Ectodermal cell (in vitro differentiated cells): Measurements from ENCODE around the gene SPSB2.
"Not testable (repeated sequence)": the region's sequence is repeated elsewhere in the genome, so short reads cannot be mapped to it uniquely, and the experiment has no call there.

Source experiments
- H3K27ac ChIP-seq: 2 replicates; pipeline ENCODE4 v1.7.0; 2013; ENCODE audit warnings: mild to moderate bottlenecking, low read depth, low read length; ENCODE audit not compliant: insufficient read depth, poor library complexity, severe bottlenecking
- H3K27me3 ChIP-seq: 2 replicates; pipeline ENCODE4 v1.7.0; 2013; ENCODE audit warnings: mild to moderate bottlenecking, low read length; ENCODE audit not compliant: insufficient read depth, control insufficient read depth, poor library complexity, severe bottlenecking
- H3K36me3 ChIP-seq: one replicate; pipeline ENCODE4 v1.7.0; 2013; ENCODE audit warnings: low read length; ENCODE audit not compliant: control insufficient read depth, insufficient read depth
- H3K4me1 ChIP-seq: one replicate; pipeline ENCODE4 v1.7.0; 2013; ENCODE audit warnings: low read length; ENCODE audit not compliant: control insufficient read depth, insufficient read depth
- H3K4me3 ChIP-seq: 2 replicates; pipeline ENCODE4 v1.7.0; 2013; ENCODE audit warnings: low read depth, low read length, control low read depth; ENCODE audit not compliant: insufficient read depth
- H3K9me3 ChIP-seq: 2 replicates; pipeline ENCODE4 v1.7.0; 2013; ENCODE audit warnings: mild to moderate bottlenecking, low read length, moderate library complexity; ENCODE audit not compliant: control insufficient read depth
- WGBS, 2 experiments: methylation state at CpG; one replicate each; pipeline ENCODE4 v1.1.7; 2013; ENCODE audit warnings: missing lambda C conversion rate in 2 of 2; 5-methylcytosine and 5-hydroxymethylcytosine counted together

Gene SPSB2

GRCh38 chr12:6899837-6900519 lies 26.9 kb upstream of the SPSB2 start:
- H3K4me3 ChIP-seq, result no peak overlapping the region
- H3K36me3 ChIP-seq, result no peaks in the 10 kb centered on the region
- H3K27ac ChIP-seq, result no peak overlapping the region
- WGBS, 2 experiments, result 85 to 87% methylated on average over 10 of the region's 10 CpGs
- H3K4me1 ChIP-seq, result peaks cover 4% of the 10 kb centered on the region
- no peaks in the 10 kb centered on the region for H3K9me3 ChIP-seq
- H3K27me3 ChIP-seq, result no peaks in the 10 kb centered on the region

GRCh38 chr12:6899427-6899826 lies 26.3 kb upstream of the SPSB2 start:
- H3K27ac ChIP-seq, result no peak overlapping the region
- no peak overlapping the region for H3K4me3 ChIP-seq
- WGBS, 2 experiments, result 89 to 93% methylated on average over 5 of the region's 5 CpGs

GRCh38 chr12:6896846-6897435 lies 23.8 kb upstream of the SPSB2 start:
- Histone ChIP-seq H3K36me3 (no peaks in the 10 kb centered on the region), H3K9me3 (no peaks in the 10 kb centered on the region), H3K27ac (no peak overlapping the region), H3K27me3 (no peaks in the 10 kb centered on the region), H3K4me3 (no peak overlapping the region), H3K4me1 (no peaks in the 10 kb centered on the region)
- 82 to 88% methylated on average over 6 of the region's 6 CpGs for WGBS, 2 experiments

More at GRCh38 chr12:6899427-6899826, 26.3 kb upstream of the SPSB2 start:
- no peaks in the 10 kb centered on the region for H3K9me3 ChIP-seq
- H3K4me1 ChIP-seq, result peaks cover 4% of the 10 kb centered on the region
- no peaks in the 10 kb centered on the region for H3K27me3 ChIP-seq
- H3K36me3 ChIP-seq, result no peaks in the 10 kb centered on the region

GRCh38 chr12:6894321-6894720 lies 21.2 kb upstream of the SPSB2 start:
- Histone ChIP-seq H3K27ac (no peak overlapping the region), H3K4me1 (no peaks in the 10 kb centered on the region), H3K27me3 (no peaks in the 10 kb centered on the region), H3K9me3 (no peaks in the 10 kb centered on the region), H3K36me3 (no peaks in the 10 kb centered on the region), H3K4me3 (no peak overlapping the region)
- 82 to 85% methylated on average over 3 of the region's 3 CpGs for WGBS, 2 experiments

- H3K4me3 ChIP-seq, H3K36me3 ChIP-seq, H3K27me3 ChIP-seq, H3K4me1 ChIP-seq, H3K9me3 ChIP-seq, H3K27ac ChIP-seq: not testable (repeated sequence)
- 93 to 96% methylated on average over 3 of the region's 3 CpGs for WGBS, 2 experiments
These were observed 19.6 kb upstream of the SPSB2 start for GRCh38 chr12:6892683-6893082.

GRCh38 chr12:6891646-6892001 lies 18.5 kb upstream of the SPSB2 start:
- whole genome bisulfite sequencing, 2 experiments, result 92 to 93% methylated on average over 5 of the region's 5 CpGs
- peak overlapping the region; percentile 43 for H3K4me3 ChIP-seq
- no peak overlapping the region for H3K27ac ChIP-seq
- no peaks in the 10 kb centered on the region for H3K9me3 ChIP-seq
- H3K27me3 ChIP-seq, result no peaks in the 10 kb centered on the region
- no peaks in the 10 kb centered on the region for H3K36me3 ChIP-seq
- no peaks in the 10 kb centered on the region for H3K4me1 ChIP-seq

- 7 to 8% methylated on average over 68 of the region's 68 CpGs for WGBS, 2 experiments
- Histone ChIP-seq H3K27me3 (no peaks in the 10 kb centered on the region), H3K27ac (peak overlapping the region; percentile 79)
These were observed 17.9 kb upstream of the SPSB2 start for GRCh38 chr12:6890789-6891645.

GRCh38 chr12:6889775-6890573 lies 16.9 kb upstream of the SPSB2 start:
- H3K4me1 ChIP-seq, H3K27me3 ChIP-seq, H3K9me3 ChIP-seq, H3K4me3 ChIP-seq, H3K36me3 ChIP-seq: not testable (repeated sequence)
- WGBS, 2 experiments, result 90 to 94% methylated on average over 20 of the region's 21 CpGs
- peak overlapping the region; percentile 79 for H3K27ac ChIP-seq

More at GRCh38 chr12:6890789-6891645, 17.9 kb upstream of the SPSB2 start:
- H3K9me3 ChIP-seq, result no peaks in the 10 kb centered on the region
- no peaks in the 10 kb centered on the region for H3K36me3 ChIP-seq
- no peaks in the 10 kb centered on the region for H3K4me1 ChIP-seq
- peak overlapping the region; percentile 43 for H3K4me3 ChIP-seq

GRCh38 chr12:6888794-6889193 lies 15.7 kb upstream of the SPSB2 start:
- WGBS, 2 experiments, result 86 to 90% methylated on average over 7 of the region's 7 CpGs
- not testable (repeated sequence) for H3K27ac ChIP-seq, H3K4me1 ChIP-seq, H3K4me3 ChIP-seq, H3K9me3 ChIP-seq, H3K36me3 ChIP-seq, H3K27me3 ChIP-seq

- H3K27ac ChIP-seq, result no peak overlapping the region
- no peaks in the 10 kb centered on the region for H3K27me3 ChIP-seq
- H3K4me3 ChIP-seq, result no peak overlapping the region
- H3K9me3 ChIP-seq, result no peaks in the 10 kb centered on the region
- H3K36me3 ChIP-seq, result no peaks in the 10 kb centered on the region
- H3K4me1 ChIP-seq, result peaks cover 6% of the 10 kb centered on the region
- 86 to 92% methylated on average over 2 of the region's 2 CpGs for WGBS, 2 experiments
These were observed 15.3 kb upstream of the SPSB2 start for GRCh38 chr12:6888360-6888759.
